Heart right ventricle (tissue), 16 donors: Measurements from ENCODE around the gene TSPAN10. TPM values are rescaled to one million over a fixed set of nuclear protein-coding genes. Genes with fewer than 3 reads are reported as not detected.

Experiments
- ATAC-seq, 8 donors: fragments of 200-7000 bp; cut with Tn5 transposase; one replicate each; pipeline ENCODE4 v1.9.1; 2020; ENCODE audit warnings: mild to moderate bottlenecking in 8 of 8, moderate library complexity in 8 of 8, moderate number of reproducible peaks in 1 of 8
- DNase-seq, 2 donors: peaks; one replicate each; pipeline ENCODE4 v3.0.0-alpha.2; 2020
- H3K27ac ChIP-seq, 10 donors: fragments of 200-600 bp; sonication (generic) in 2 of 10; one replicate each; pipeline versions ENCODE4 v1.5.0 to v1.8.0; 2020 to 2022; ENCODE audit warnings: mild to moderate bottlenecking in 3 of 10
- H3K27me3 ChIP-seq, 7 donors: fragments of 200-600 bp; one replicate each; pipeline ENCODE4 v1.8.0; 2021 to 2022; ENCODE audit warnings: mild to moderate bottlenecking in 2 of 7
- H3K36me3 ChIP-seq, 9 donors: fragments of 200-600 bp; sonication (generic) in 1 of 9; one replicate each; pipeline versions ENCODE4 v1.5.0 to v1.8.0; 2020 to 2022; ENCODE audit warnings: mild to moderate bottlenecking in 2 of 9
- H3K4me1 ChIP-seq, 9 donors: fragments of 200-600 bp; sonication (generic) in 1 of 9; one replicate each; pipeline versions ENCODE4 v1.5.0 to v1.8.0; 2020 to 2022; ENCODE audit warnings: mild to moderate bottlenecking in 4 of 9
- H3K4me3 ChIP-seq, 10 donors: fragments of 200-600 bp; sonication (generic) in 2 of 10; one replicate each; pipeline versions ENCODE4 v1.5.0 to v1.8.0; 2020 to 2022; ENCODE audit warnings: mild to moderate bottlenecking in 7 of 10, moderate library complexity in 2 of 10
- H3K9me3 ChIP-seq, 11 donors: fragments of 200-600 bp in 10 of 11; sonication (generic) in 2 of 11; one replicate each; pipeline versions ENCODE4 v1.5.0 to v1.8.0; 2013 to 2022; ENCODE audit warnings: mild to moderate bottlenecking in 2 of 11, control low read depth in 1 of 11, moderate library complexity in 1 of 11
- WGBS, 2 donors: extraction: QIAGEN DNeasy Blood & Tissue Kit; methylation state at CpG; one replicate each; pipeline ENCODE4 v1.1.7; 2013; ENCODE audit warnings: inconsistent platforms in 1 of 2; 5-methylcytosine and 5-hydroxymethylcytosine counted together
- intact Hi-C, 10 donors: fragments of 100-400 bp; cut with DNase I; formaldehyde crosslinking; loops; one replicate each; pipeline versions ENCODE4 v1.11.1 to v1.14.2; 2022
- polyA plus RNA-seq, 2 donors: library from polyadenylated mRNA; stranded (reverse); fragments of 200-250 nt; gene quantifications; one replicate each; pipeline ENCODE4 v1.2.3, GENCODE V29; 2013
- total RNA-seq, 10 donors: library from RNA; stranded (reverse); fragmentation: NEBNext Ultra II Directional in 3 of 10; extraction: Animal tissue kit (Norgen Biotek cat#: 25700) in 3 of 10; gene quantifications; one replicate each; pipeline versions ENCODE4 v1.2.1 to v1.2.4, GENCODE V29; 2021 to 2023
- TF ChIP-seq, protein P1 (sequence below), 9 donors: fragments of 200-600 bp; sonication (generic) in 2 of 9; IDR thresholded peaks; one replicate each; pipeline versions ENCODE4 v1.5.0 to v1.8.0; 2021 to 2022; ENCODE audit warnings: antibody characterized with exemption in 9 of 9, mild to moderate bottlenecking in 5 of 9, moderate library complexity in 1 of 9
- donor health status: Arrhythmogenic right ventricular cardiomyopathy.
- donor health status: ischemic (EF 13 %, LVEDD 7.1; RV severe dilation, severe dysfunction).
- donor health status: healthy with polysubstance abuse.
- donor health status: DM: no; HTN: yes; CAD: no.
- donor health status: DM: no; HTN: no; CAD: no.
- donor health status: ischemic (EF 25% LVEDD 6.9; RV normal size, moderate dysfunction).
- donor health status: ischemic (EF 25% LVEDD 5.7; RV mildly dilated, moderate dysfunction).
- donor health status: healthy.
- donor health status: DM: yes; HTN: yes; CAD: no.
- donor health status: Ischemic cardiomyopathy.
- donor health status: ischemic (EF 35%, LVEDD 5.7; RV mildly dilated, moderate dysfunction).
- donor health status: nonischemic (EF 11% LVEDD 7.7; RV severe dilation, severe dysfunction).
- donor health status: DM: yes; HTN: yes; CAD: no.
- donor health status: PGD.
- donor health status: ischemic (EF 29% LVEDD 5.4; RV normal size, mild dysfunction).
- donor health status: nonischemic (EF 23%, LVEDD 6.1; RV moderate dilation, normal function).

TSPAN10 gene
- total and polyA plus RNA-seq, 12 donors, result 0.12 to 0.57 (median 0.25) TPM

DNA sequence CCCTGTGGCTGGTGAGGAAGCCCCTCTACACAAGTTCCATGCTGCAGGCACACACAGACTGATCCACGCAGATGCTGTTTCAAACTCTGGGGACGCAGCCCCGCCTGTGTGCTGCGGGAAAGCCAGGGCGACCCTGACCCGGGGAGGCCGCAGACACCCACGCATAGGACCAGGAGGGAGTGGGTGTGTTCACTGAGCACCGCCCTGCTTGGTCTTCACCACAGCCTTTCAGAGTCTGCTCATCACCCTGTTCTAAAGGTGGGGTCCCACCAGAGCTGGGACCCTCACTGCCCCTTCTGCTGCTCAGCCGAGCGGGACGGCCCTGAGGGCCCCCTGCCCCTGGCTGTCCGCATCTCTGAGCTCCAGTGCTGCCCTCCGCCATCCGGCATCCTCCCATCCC is 7.5 kb downstream of the TSPAN10 start:
- TF ChIP-seq, protein P1, sequence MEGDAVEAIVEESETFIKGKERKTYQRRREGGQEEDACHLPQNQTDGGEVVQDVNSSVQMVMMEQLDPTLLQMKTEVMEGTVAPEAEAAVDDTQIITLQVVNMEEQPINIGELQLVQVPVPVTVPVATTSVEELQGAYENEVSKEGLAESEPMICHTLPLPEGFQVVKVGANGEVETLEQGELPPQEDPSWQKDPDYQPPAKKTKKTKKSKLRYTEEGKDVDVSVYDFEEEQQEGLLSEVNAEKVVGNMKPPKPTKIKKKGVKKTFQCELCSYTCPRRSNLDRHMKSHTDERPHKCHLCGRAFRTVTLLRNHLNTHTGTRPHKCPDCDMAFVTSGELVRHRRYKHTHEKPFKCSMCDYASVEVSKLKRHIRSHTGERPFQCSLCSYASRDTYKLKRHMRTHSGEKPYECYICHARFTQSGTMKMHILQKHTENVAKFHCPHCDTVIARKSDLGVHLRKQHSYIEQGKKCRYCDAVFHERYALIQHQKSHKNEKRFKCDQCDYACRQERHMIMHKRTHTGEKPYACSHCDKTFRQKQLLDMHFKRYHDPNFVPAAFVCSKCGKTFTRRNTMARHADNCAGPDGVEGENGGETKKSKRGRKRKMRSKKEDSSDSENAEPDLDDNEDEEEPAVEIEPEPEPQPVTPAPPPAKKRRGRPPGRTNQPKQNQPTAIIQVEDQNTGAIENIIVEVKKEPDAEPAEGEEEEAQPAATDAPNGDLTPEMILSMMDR (IDR thresholded peaks at IDR 0.05), result no peak
- Histone ChIP-seq H3K4me3 (no peak overlapping the region), H3K9me3 (peaks cover 0 to 5% (median 0%) of the 10 kb centered on the region in 11 donors), H3K4me1 (peaks cover 0 to 3% (median 0%) of the 10 kb centered on the region in 9 donors), H3K36me3 (no peaks in the 10 kb centered on the region), H3K27ac (no peak overlapping the region), H3K27me3 (peaks cover 0 to 30% (median 25%) of the 10 kb centered on the region in 7 donors)
- ATAC-seq, result no peak
- WGBS, 2 donors, result 91 to 92% methylated on average over 14 to 15 of the region's 15 CpGs
- intact Hi-C loops, result no loop called here
- no peak for DNase-seq

DNA sequence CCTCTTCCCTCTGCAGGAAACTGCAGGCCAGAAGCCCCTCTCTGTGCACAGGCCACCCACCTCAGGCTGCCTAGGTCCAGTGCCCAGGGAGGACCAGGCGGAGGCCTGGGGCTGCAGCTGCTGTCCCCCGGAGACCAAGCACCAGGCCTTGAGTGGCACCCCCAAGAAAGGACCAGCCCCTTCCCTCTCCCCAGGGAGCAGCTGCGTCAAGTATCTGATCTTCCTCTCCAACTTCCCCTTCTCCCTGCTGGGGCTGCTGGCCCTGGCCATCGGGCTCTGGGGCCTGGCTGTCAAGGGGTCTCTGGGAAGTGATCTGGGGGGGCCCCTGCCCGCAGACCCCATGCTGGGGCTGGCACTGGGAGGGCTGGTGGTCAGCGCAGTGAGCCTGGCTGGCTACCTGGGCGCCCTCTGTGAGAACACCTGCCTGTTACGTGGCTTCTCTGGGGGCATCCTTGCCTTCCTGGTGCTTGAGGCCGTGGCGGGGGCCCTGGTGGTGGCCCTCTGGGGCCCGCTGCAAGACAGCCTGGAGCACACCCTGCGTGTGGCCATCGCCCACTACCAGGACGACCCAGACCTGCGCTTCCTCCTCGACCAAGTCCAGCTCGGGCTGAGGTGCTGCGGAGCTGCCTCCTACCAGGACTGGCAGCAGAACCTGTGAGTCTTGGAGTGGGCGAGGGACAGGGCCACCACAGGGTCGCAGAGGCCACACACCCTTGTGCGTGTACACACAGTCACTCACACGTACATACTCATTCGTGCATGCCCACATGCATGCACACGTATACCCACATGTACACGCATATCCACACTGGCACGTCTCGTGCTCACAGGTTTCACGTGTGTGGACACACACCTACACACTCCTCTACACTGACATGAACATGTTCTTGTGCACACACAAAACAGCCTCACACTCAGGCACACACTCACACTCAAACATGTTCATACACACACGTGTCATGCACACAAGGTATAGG is 8.3 kb downstream of the TSPAN10 start:
- Histone ChIP-seq H3K27ac (no peak overlapping the region), H3K4me3 (no peak overlapping the region), H3K27me3 (peaks cover 0 to 37% (median 33%) of the 10 kb centered on the region in 7 donors), H3K4me1 (peaks cover 0 to 3% (median 0%) of the 10 kb centered on the region in 9 donors), H3K9me3 (peaks cover 0 to 5% (median 0%) of the 10 kb centered on the region in 11 donors), H3K36me3 (no peaks in the 10 kb centered on the region)
- peak in 3 of 8 donors; percentile 6 to 20 (median 20) for ATAC-seq
- intact Hi-C loops, result no loop called here
- TF ChIP-seq, protein P1 (IDR thresholded peaks at IDR 0.05), result no peak
- 86% methylated on average over 29 of the region's 29 CpGs for WGBS, 2 donors
- DNase-seq, result no peak

DNA sequence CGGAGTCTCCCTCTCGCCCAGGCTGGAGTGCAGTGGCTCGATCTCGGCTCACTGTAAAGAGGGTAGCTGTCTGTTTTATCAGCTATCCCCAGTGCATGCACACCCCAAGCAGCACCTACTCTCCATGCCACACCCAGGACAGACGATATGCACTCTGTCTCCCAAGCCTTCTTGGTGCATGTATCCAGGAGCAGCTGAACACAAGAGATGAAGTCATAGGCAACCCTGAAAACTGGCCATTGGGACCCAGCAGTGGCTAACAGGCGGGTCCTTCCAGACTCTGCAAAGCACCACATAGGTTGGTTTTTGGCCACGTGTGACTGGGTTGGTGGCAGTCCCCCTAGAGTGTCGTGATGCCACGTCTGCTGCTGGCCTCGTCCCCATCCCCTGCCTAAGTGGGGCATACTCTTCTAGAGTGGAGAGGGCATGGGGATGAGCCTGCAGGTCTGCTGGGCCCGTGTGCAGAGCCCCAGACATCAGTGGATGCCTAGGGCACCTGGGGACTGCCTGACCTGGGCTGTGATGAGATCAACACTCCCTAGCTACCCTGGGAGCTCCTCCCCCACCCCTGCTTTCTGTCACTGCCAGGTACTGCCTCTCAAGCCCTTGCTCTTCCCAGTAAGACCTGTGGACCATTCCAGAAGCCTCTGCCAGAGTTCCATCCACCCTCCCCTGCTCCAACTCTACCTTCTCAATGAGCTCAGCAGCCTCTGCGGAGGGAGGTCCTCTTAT is 10.0 kb downstream of the TSPAN10 start:
- Histone ChIP-seq H3K36me3 (no peaks in the 10 kb centered on the region), H3K27ac (no peak overlapping the region), H3K4me3 (no peak overlapping the region), H3K4me1 (peaks cover 0 to 3% (median 0%) of the 10 kb centered on the region in 9 donors), H3K9me3 (peaks cover 0 to 5% (median 0%) of the 10 kb centered on the region in 11 donors), H3K27me3 (peaks cover 0 to 49% (median 47%) of the 10 kb centered on the region in 7 donors)
- intact Hi-C loops, result no loop called here
- DNase-seq (no peak), ATAC-seq (no peak)
- 65 to 68% methylated on average over 12 of the region's 12 CpGs for WGBS, 2 donors
- TF ChIP-seq, protein P1 (IDR thresholded peaks at IDR 0.05), result no peak

DNA sequence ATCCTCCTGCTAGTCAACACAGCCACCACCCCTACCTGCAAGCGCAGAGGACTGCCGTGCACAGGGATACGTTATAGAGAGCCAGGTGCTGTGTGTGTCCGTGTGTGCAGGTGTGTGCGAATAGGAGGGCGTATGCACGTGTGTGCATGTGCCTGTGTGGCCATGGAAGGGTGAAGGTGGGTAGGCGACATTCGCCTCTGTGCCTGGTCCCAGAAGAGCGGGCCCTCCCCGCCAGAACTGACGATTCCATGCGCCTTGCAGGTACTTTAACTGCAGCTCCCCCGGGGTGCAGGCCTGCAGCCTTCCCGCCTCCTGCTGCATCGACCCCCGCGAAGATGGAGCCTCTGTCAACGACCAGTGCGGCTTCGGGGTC is 10.6 kb downstream of the TSPAN10 start:
- 22 to 29% methylated on average over 19 to 21 of the region's 21 CpGs for WGBS, 2 donors

More for the DNA sequence above, 10.6 kb downstream of the TSPAN10 start:
- Histone ChIP-seq H3K36me3 (no peaks in the 10 kb centered on the region), H3K9me3 (peaks cover 0 to 5% (median 0%) of the 10 kb centered on the region in 11 donors), H3K27ac (no peak overlapping the region), H3K4me1 (peaks cover 0 to 3% (median 0%) of the 10 kb centered on the region in 9 donors), H3K27me3 (peaks cover 0 to 50% (median 47%) of the 10 kb centered on the region in 7 donors), H3K4me3 (no peak overlapping the region)
- ATAC-seq, result no peak
- intact Hi-C loops, result no loop called here
- TF ChIP-seq, protein P1 (IDR thresholded peaks at IDR 0.05), result no peak
- no peak for DNase-seq
